GM21825 (cell line): Measurements from ENCODE around the gene WNT3A.
"Not testable (repeated sequence)": the region's sequence is repeated elsewhere in the genome, so short reads cannot be mapped to it uniquely, and the experiment has no call there.

Experiments used
- ATAC-seq: cut with Tn5 transposase; IDR thresholded peaks from one replicate; pipeline ENCODE4 v1.9.1; 2021; ENCODE audit warnings: mild to moderate bottlenecking, moderate library complexity; ENCODE audit not compliant: unreplicated experiment

Gene WNT3A

DNA sequence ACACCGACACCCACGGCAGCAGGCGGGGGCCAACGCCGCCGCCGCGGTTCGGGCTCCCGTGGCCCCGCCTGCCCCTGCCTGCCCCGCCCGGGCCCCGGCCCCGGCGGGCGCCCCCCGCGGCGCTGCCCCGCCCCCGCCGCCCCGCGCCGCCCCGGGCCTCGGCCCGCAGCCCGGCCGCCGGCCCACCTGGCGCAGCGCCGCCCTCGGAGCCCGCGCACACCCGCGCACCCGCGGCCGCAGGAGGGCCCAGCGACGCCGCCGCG lies at the start of gene WNT3A:
Gene WNT3A, plus strand, starts transcription at position 213 of the 263 bp plus-strand sequence. CDS start 131 bp downstream, outside the sequence.
- ATAC-seq = no peak

DNA sequence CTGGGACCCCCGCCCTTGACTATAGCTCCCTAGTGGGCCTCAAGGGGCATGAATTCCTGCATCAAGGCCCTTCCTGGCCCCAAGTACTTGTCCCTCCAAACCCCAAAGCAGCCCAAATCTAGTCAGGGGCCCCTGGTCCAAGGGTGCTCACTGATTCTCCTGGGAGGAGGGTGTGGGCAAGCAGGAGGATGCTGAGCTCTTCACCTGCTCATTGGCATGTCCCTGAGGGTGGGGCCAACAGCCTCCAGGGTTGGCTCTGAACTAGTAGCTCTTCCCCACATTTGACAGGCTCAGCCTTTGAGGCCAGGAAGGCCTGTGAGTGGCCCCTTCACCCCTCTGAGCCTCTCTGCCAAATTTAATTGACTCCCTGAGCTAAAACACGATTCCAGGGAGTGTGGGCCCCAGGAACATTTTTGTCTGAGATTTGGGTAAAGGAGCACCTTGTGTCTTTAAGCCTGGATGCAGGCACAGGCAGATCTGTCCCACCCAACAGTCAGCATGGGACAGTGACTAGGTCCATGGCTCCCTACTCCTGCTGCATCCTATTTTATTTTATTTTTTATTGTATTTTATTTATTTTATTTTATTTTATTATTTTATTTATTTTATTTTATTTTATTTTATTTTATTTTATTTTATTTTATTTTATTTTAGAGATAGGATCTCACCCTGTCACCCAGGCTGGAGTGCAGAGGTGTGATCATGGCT lies 48.0 kb upstream of the WNT3A start:
- no peak for ATAC-seq

DNA sequence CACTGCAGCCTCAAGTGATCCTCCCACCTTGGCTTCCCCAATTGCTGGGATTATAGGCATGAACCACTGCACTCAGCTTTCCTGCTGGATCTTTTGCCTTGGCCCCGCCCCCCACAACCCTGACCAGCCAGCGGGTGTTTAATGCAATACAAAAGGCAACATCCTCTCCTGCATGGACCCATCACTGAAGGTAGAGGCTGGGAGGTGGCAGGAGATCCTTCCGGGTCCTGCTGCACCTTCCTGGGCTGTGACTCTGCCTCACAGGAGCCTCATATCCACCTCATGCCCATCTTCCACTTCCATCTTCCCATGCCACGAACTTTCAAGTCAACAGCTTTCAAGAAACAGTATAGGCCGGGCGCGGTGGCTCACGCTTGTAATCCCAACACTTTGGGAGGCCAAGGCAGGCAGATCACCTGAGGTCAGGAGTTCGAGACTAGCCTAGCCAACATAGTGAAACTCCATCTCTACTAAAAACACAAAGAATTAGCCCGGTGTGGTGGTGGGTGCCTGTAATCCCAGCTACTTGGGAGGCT lies 47.4 kb upstream of the WNT3A start:
- no peak for ATAC-seq

DNA sequence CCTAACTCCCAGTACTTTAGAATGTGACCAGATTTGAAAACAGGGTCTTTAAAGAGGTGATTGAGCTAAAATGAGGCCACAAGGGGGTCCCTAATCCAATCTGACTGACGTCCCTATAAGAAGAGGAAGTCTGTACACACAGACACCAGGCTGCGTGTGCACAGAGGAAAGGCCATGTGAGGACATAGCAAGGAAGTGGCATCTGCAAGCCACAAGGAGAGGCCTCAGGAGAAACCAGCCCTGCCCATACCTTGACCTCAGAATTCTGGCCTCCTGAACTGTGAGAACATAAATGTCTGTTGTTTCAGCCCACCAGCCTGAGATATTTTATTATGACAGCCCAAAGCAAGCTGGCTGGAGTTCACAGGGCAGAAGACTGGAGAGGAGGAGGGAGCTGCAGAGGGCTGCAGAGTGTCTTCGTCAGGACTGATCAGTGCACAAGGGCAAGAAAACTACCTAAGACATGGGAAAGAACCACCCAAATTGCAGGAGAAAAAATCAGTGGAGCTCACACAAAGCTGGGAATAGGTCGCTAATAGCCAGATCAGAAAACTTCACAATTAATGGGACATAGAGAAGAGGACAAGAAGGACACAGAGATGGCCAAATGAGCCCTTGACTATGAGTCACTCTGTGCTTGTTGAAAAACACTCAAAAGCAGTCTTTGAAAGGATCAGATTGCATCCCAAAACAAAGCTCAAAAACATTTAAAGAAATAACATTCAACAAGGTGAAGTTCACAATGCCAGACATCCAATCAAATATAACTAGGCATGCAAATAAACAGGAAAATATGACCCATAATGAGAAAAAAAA lies 44.9 kb upstream of the WNT3A start:
- ATAC-seq = no peak

- ATAC-seq = not testable (repeated sequence)
Measured at GRCh38 chr1:227966733-227967132, 40.1 kb upstream of the WNT3A start.

DNA sequence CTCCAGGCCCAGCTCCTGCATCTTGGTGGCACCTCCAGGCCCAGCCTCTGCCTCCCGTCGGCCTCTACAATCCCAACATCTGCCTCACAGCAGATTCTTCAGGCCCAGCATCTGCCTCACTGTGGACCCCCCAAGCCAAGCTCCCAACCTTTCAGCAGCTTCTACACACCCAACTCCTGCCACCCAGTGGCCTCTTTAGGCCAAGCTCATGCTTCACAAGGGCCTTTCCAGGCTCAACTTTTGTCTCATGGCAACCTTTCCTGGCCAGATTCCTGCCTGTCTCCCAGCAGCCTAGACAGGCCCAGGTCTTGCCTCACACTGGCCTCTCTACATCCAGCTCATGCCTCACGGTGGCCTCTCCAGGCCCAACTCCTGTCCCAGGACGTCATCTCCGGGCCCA lies 39.0 kb upstream of the WNT3A start:
- not testable (repeated sequence) for ATAC-seq

GRCh38 chr1:227970076-227970995 lies 36.5 kb upstream of the WNT3A start:
- not testable (repeated sequence) for ATAC-seq

DNA sequence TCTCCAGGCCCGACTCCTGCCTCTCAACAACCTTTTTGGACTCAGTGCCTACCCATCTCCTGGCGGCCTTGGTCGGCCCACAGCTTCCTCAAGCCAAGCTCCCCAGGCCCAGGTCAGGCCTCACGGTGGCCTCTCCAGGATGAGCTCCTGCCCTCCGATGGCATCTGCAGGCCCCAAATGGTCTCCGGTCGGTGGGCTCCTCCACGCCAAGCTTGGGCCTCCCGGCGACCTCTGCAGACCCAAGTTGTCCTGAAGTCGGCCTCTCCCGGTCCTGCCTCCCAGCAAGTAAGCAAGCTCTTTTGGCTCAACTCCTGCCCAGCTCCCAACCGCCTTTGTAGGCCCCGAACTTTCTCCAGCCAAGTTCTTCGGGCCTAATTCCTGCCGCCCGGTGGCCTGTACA lies 35.6 kb upstream of the WNT3A start:
- ATAC-seq = not testable (repeated sequence)

GRCh38 chr1:227971643-227972282 lies 35.0 kb upstream of the WNT3A start:
- ATAC-seq = not testable (repeated sequence)

DNA sequence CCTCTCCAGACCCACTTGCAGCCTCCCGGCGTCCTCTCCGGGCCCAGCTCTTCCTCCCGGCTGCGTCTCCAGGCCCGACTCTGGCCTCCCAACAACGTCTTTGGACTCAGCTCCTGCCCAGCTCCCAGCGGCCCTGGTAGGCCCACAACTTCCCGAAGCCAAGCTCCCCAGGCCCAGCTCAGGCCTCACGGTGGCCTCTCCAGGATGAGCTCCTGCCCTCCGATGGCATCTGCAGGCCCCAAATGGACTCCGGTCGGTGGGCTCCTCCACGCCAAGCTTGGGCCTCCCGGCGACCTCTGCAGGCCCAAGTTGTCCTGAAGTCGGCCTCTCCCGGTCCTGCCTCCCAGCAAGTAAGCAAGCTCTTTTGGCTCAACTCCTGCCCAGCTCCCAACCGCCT lies 34.5 kb upstream of the WNT3A start:
- ATAC-seq = not testable (repeated sequence)

GRCh38 chr1:227972843-227973374 lies 33.9 kb upstream of the WNT3A start:
- ATAC-seq = not testable (repeated sequence)

DNA sequence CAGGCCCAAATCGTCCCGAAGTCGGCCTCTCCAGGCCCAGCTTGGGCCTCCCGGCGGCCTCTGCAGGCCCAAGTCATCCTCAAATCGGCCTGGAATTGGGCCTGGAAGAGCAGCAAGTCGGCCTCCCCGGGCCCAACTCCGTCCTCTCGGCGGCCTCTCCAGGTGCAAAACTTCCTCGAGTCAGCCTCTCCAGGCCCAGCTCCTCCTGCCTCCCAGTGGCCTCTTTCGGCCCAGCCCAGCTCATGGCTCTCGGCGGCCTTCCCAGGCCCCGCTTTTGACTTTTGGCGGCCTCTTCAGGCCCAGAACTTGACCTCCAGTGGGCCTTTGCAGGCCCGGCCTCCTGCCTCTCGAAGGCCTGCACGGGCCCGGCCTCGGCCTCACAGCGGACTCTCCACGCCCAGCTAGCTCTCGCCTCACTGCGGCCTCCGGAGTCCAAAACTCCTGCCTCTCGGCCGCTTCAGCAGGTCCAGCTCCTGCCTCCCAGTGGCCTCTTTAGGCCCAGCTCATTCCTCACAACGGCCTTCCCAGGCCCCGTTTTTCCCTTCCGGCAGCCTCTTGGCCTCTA lies 33.0 kb upstream of the WNT3A start:
- ATAC-seq = not testable (repeated sequence)

DNA sequence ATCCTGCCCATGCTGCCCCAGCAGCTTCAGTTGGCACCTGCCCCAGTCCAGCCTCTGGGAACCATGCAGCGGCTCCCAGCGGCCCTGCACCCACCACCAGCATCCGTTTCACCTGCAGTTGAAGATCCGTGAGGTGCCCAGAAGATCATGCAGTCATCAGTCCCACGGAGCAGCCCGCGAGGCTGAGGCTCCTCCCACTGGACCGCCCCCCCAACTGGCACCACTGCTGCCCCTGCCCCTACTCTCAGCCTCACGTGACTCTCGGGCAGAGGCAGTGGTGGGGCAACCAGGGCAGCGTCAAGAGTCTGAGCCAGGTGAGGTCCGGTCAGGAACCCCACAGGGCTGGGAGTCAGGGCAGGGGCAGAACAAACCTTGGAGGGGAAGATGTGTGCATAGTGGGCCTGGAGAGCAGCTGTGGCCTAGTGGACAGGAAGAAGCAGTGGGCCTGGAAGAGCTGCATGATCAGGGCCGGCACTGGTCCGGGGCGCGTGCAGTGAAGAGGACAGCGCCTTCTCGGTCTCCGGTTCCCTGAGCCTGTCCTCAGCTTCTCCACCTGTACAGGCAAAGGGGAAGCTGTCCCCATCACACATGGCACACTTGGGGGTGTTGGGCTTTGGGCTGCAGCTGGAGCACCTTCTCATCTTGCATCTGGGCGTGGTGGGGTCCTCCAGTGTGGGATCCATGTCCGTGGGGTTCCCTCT lies 31.1 kb upstream of the WNT3A start:
- ATAC-seq = not testable (repeated sequence)

DNA sequence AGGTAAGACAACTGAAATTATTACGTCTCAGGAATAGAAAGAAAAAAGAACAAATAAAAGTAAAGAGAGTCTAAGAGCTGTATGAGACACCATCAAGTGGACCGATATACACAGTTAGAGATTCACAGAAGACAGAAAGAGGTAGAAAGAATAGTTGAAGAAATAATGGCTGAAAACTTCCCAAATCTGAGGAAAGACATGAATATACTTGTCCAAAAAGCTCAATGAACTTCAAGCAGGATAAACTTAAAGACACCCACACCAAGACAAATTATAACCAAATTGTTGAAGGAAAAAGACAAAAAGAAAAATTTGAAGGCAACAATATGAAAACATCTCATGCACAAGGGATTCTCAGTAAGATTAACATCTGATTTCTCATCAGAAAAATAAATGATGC lies 19.6 kb upstream of the WNT3A start:
- ATAC-seq = no peak

DNA sequence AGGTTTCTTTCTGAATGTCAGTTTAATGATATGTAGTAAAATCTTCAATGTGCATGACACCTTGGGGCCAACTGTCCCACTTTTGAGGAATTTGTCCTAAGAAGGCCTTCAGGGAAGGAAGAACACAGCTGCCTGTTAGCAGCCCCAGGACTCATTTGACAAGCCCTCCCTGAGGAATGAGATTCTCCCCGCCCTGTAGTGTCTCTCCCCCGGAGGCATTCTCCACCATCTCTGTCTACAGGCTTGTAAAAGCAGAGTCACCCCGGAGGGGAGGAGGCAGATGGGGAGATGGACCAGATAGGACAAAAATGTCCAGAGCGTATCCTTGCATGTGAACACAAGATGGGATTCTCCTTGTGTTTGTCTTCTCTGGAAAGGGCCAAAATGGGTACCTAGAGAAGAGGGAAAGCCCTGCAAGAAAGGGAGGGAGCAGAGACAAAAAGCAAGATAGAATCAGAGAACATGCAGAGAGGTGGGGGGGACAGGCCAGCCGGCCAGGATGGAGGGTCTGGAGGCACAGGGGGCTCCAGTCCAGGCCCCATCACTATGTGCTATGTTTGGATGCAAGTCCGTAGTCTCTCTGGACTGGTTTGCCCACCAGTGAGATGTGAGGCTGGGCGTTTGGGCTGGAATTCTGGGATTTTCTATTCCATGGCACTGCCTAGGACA lies 12.0 kb upstream of the WNT3A start:
- no peak for ATAC-seq

- no peak for ATAC-seq
Measured at GRCh38 chr1:227996187-227996950, 10.4 kb upstream of the WNT3A start.

DNA sequence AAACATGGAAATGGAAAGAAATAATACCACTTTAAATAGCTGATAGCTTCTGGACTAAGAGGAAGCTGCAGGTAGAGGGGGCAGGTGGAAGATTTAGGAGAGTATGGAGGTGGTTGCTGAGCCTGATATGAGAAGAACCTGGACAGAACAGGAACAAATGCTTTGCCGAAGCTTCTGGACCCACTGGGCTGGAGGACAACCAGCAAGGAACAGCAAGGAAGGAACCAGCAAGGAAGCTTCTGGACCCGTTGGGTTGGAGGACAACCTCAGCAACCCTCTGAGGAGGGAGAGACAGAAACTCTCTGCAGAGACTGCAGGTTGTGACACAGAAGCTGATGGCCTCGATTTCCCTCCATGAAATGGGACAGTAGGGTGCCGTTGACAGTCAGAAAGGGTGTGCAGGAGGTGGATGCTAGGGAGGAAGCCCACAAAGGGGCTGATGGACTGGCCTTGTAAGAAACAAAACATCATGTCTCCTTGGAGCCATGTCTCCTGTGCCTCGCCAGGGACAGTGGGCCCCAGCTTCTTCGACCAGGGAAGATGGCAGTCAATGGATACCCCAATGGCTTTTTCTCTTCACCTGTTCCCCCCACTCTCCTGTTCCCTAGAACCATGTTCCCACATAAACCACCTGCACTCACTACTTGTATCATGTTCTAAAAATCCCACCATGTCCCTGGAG lies 8.3 kb upstream of the WNT3A start:
- no peak for ATAC-seq
